HG03175 (cell line): Measurements from ENCODE around the gene UGT2A3.
A peak's percentile ranks its signal among the peaks of the same experiment; 100 is the strongest.

ENCODE experiments used
- ATAC-seq: cut with Tn5 transposase; IDR thresholded peaks from one replicate; pipeline ENCODE4 v1.9.1; 2021; ENCODE audit warnings: mild to moderate bottlenecking, moderate library complexity; ENCODE audit not compliant: unreplicated experiment

UGT2A3 gene

GRCh38 chr4:68917016-68917415 is 34.6 kb downstream of the UGT2A3 start:
- no peak for ATAC-seq

GRCh38 chr4:68912807-68913206 is 38.8 kb downstream of the UGT2A3 start:
- ATAC-seq = no peak

GRCh38 chr4:68909385-68909784 is 42.2 kb downstream of the UGT2A3 start:
- no peak for ATAC-seq

- ATAC-seq = no peak
These were observed 43.6 kb downstream of the UGT2A3 start for GRCh38 chr4:68907788-68908700.

GRCh38 chr4:68907245-68907644 is 44.4 kb downstream of the UGT2A3 start:
- ATAC-seq = no peak

GRCh38 chr4:68906780-68907137 is 44.8 kb downstream of the UGT2A3 start:
- no peak for ATAC-seq

GRCh38 chr4:68905939-68906779 is 45.4 kb downstream of the UGT2A3 start:
- ATAC-seq = no peak

- no peak for ATAC-seq
These were observed 46.0 kb downstream of the UGT2A3 start for GRCh38 chr4:68905598-68905938.

- ATAC-seq = peak; percentile 45
These were observed 46.8 kb downstream of the UGT2A3 start for GRCh38 chr4:68904786-68905185.

- ATAC-seq = no peak
These were observed 54.9 kb downstream of the UGT2A3 start for GRCh38 chr4:68896749-68897148.

GRCh38 chr4:68895561-68896198 is 55.9 kb downstream of the UGT2A3 start:
- no peak for ATAC-seq

- no peak for ATAC-seq
These were observed 58.7 kb downstream of the UGT2A3 start for GRCh38 chr4:68892861-68893260.

- ATAC-seq = no peak
These were observed 59.9 kb downstream of the UGT2A3 start for GRCh38 chr4:68891678-68892077.

- no peak for ATAC-seq
These were observed 66.1 kb downstream of the UGT2A3 start for GRCh38 chr4:68885545-68885944.

GRCh38 chr4:68883870-68884269 is 67.7 kb downstream of the UGT2A3 start:
- ATAC-seq = no peak
